ES-I3 (cell line): ENCODE measurements around the gene RGP1.

Source experiments
- H3K36me3 ChIP-seq: 2 replicates; pipeline ENCODE4 v1.6.1; 2013; ENCODE audit warnings: mild to moderate bottlenecking, low read length, control low read depth, moderate library complexity; ENCODE audit not compliant: insufficient read depth
- H3K4me1 ChIP-seq: 2 replicates; pipeline ENCODE4 v1.6.1; 2013; ENCODE audit warnings: mild to moderate bottlenecking, control low read depth, low read length; ENCODE audit not compliant: insufficient read depth
- H3K9ac ChIP-seq: 2 replicates; pipeline ENCODE4 v1.6.1; 2013; ENCODE audit warnings: low read depth, mild to moderate bottlenecking, low read length, moderate library complexity
- H3K9me3 ChIP-seq: 2 replicates; pipeline ENCODE4 v1.6.1; 2013; ENCODE audit warnings: mild to moderate bottlenecking, low read length, moderate library complexity; ENCODE audit not compliant: control insufficient read depth, insufficient read depth

The RGP1 gene

GRCh38 chr9:35801328-35802128 is 52.4 kb downstream of the RGP1 start:
- Histone ChIP-seq H3K9me3 (no peaks in the 10 kb centered on the region), H3K4me1 (peaks cover 9% of the 10 kb centered on the region; the same call in 1 of the 2 replicates), H3K36me3 (no peaks in the 10 kb centered on the region), H3K9ac (no peak overlapping the region)

GRCh38 chr9:35806101-35806500 is 57.0 kb downstream of the RGP1 start:
- H3K4me1 ChIP-seq = no peaks in the 10 kb centered on the region
- no peaks in the 10 kb centered on the region for H3K36me3 ChIP-seq
- H3K9me3 ChIP-seq = no peaks in the 10 kb centered on the region
- H3K9ac ChIP-seq = no peak overlapping the region
